ENCODE data around the gene ATXN7L1. TPM values are rescaled to one million over a fixed set of nuclear protein-coding genes. Genes with fewer than 3 reads are reported as not detected.

The ATXN7L1 gene
- total RNA-seq, 2 donors from 2014 or later: 1.7 to 3.2 TPM

DNA sequence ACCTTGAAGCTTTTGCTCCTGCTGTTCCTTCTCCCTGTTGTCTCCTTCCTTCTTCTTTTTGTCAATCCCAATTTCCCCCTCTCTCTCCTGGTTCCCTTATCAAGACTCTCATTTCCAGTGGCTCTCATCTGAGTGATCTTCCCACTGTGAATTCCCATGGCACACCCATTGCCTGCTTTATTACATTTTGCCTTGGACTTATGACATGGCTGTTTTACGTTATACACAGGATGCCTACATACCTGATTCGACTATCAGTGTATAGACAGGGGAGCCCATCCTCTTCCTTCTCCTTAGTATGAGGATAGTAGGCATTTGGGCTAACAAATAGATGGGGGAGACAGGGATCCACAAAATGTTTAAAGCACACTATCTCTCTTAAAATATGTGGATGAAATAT lies 255.2 kb downstream of the ATXN7L1 start:
- H3K27me3 ChIP-seq: no peaks in the 10 kb centered on the region
- H3K36me3 ChIP-seq: no peaks in the 10 kb centered on the region
- TF ChIP-seq, protein P1, sequence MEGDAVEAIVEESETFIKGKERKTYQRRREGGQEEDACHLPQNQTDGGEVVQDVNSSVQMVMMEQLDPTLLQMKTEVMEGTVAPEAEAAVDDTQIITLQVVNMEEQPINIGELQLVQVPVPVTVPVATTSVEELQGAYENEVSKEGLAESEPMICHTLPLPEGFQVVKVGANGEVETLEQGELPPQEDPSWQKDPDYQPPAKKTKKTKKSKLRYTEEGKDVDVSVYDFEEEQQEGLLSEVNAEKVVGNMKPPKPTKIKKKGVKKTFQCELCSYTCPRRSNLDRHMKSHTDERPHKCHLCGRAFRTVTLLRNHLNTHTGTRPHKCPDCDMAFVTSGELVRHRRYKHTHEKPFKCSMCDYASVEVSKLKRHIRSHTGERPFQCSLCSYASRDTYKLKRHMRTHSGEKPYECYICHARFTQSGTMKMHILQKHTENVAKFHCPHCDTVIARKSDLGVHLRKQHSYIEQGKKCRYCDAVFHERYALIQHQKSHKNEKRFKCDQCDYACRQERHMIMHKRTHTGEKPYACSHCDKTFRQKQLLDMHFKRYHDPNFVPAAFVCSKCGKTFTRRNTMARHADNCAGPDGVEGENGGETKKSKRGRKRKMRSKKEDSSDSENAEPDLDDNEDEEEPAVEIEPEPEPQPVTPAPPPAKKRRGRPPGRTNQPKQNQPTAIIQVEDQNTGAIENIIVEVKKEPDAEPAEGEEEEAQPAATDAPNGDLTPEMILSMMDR (IDR thresholded peaks at IDR 0.05): no peak
- H3K4me1 ChIP-seq: peaks cover 0 to 10% of the 10 kb centered on the region in 2 donors
- no peak overlapping the region for H3K27ac ChIP-seq
- H3K9me3 ChIP-seq: no peaks in the 10 kb centered on the region
- no peak for DNase-seq (ENCODE audit: low spot score)
- no peak overlapping the region for H3K4me3 ChIP-seq

- Histone ChIP-seq H3K36me3 (peaks cover 5% of the 10 kb centered on the region), H3K9me3 (no peaks in the 10 kb centered on the region), H3K27ac (no peak overlapping the region), H3K4me1 (peaks cover 0 to 10% of the 10 kb centered on the region in 2 donors), H3K27me3 (no peaks in the 10 kb centered on the region), H3K4me3 (no peak overlapping the region)
- TF ChIP-seq, protein P1 (IDR thresholded peaks at IDR 0.05): no peak
- no peak for DNase-seq (ENCODE audit: low spot score)
Observed at GRCh38 chr7:105619590-105619989, 256.8 kb downstream of the ATXN7L1 start.

DNA sequence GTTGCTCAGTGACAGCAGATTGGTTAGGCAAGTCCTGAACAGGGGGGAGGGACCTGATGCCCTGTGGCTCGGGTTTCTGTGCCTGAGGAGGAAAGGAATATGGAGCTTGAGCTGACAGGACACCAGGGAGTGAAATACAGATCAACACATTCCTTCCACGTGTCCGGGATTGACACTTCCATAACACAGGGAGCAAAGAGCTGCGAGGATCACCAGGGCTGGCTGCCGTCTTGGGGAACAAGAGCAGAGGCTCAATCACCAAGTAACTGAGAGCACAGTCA lies 258.4 kb downstream of the ATXN7L1 start:
- H3K27ac ChIP-seq: no peak overlapping the region
- no peak for DNase-seq (ENCODE audit: low spot score)
- no peaks in the 10 kb centered on the region for H3K9me3 ChIP-seq
- no peak overlapping the region for H3K4me3 ChIP-seq
- H3K4me1 ChIP-seq: peaks cover 0 to 10% of the 10 kb centered on the region in 2 donors
- no peaks in the 10 kb centered on the region for H3K27me3 ChIP-seq
- peaks cover 17% of the 10 kb centered on the region for H3K36me3 ChIP-seq
- TF ChIP-seq, protein P1 (IDR thresholded peaks at IDR 0.05): no peak

GRCh38 chr7:105617280-105618015 lies 259.0 kb downstream of the ATXN7L1 start:
- TF ChIP-seq, protein P1 (IDR thresholded peaks at IDR 0.05): no peak
- DNase-seq (ENCODE audit: low spot score): no peak
- Histone ChIP-seq H3K27ac (no peak overlapping the region), H3K9me3 (no peaks in the 10 kb centered on the region), H3K4me1 (peaks cover 0 to 10% of the 10 kb centered on the region in 2 donors), H3K36me3 (peaks cover 17% of the 10 kb centered on the region), H3K27me3 (no peaks in the 10 kb centered on the region), H3K4me3 (no peak overlapping the region)

DNA sequence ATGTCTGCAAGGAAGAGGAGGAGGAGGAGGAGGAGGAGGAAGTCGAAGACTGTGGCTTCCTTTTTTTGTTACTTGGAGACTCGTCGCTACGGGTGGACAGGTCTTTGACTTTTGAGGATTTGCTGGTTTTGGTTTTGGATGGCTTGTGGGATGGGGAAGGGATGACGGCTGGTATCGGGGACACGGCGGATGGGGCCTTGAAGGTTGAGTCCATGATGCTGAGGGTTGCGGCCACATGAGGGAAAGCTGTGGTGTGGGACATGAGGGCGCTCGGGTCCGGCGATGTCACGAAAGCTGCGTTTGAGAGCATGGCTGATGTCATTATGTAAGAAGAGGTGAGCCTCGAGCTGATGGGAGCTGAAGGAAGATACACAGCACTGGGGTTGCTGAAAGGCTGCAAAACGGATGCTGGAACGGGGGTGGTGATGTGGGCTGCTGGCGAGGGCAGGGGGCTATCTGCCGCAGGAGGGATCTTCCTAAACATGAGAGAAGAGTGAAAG lies 262.0 kb downstream of the ATXN7L1 start:
- TF ChIP-seq, protein P1 (IDR thresholded peaks at IDR 0.05): no peak
- peaks cover 17% of the 10 kb centered on the region for H3K36me3 ChIP-seq
- H3K27ac ChIP-seq: no peak overlapping the region
- H3K4me3 ChIP-seq: no peak overlapping the region
- H3K27me3 ChIP-seq: no peaks in the 10 kb centered on the region
- H3K4me1 ChIP-seq: no peaks in the 10 kb centered on the region
- DNase-seq (ENCODE audit: low spot score): no peak
- no peaks in the 10 kb centered on the region for H3K9me3 ChIP-seq

Data from right atrium auricular region (tissue), 2 donors.